HT1080 (cell line): Measurements from ENCODE around the gene ACVR2B. TPM values are rescaled to one million over a fixed set of nuclear protein-coding genes. Genes with fewer than 3 reads are reported as not detected.

Experiments used
- DNase-seq: peaks from one replicate; pipeline ENCODE4 v3.0.0-alpha.2; 2015; ENCODE audit warnings: low read depth
- total RNA-seq: library from RNA; depleted of rRNA; stranded (reverse); fragments of >200 nt; shearing (Covaris generic); gene quantifications from 2 replicates; pipeline ENCODE4 v1.2.3, GENCODE V29; 2014

ACVR2B gene
- total RNA-seq, 1 experiment from 2014 or later: 5.9 TPM

DNA sequence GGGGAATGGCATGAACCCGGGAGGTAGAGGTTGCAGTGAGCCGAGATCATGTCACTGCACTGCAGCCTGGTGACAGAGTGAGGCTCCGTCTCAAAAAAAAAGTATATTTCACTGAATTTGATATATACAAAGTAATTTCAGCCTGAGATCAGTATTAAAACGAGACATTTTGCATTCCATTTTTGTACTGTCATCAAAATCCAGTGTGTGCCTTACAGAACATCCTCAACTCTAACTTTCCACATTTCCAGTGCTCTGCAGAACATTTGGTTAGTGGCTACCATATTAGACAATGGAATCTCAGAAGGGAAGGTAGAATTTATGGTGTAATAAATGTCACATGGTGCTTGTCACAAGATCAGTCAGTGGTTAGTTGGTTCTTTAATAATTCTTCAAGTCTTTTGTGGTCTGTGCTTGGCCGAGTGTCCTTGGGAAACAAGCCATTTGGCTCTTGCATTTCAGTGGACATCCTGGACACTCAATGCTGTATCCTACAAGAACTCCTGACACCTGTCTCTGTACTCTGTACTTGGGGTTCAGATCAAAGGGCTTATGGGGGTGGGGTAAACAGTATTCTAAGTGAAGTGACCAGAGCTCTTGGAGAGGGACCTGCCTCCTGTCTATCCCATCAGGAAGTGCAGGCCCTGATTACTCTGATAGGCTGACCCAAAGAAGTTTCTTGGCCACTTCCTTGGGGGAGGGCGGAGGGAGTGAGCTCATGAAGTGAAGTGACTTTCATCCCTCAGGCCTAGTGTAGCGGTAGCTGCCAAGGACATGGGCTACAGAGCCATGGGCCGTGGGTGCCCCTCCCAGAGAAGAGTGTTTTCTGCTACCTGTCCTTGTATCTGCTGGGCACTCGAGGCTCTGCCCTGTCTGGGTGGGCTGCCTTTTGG, 3.7 kb downstream of the ACVR2B start:
- no peak for DNase-seq

DNA sequence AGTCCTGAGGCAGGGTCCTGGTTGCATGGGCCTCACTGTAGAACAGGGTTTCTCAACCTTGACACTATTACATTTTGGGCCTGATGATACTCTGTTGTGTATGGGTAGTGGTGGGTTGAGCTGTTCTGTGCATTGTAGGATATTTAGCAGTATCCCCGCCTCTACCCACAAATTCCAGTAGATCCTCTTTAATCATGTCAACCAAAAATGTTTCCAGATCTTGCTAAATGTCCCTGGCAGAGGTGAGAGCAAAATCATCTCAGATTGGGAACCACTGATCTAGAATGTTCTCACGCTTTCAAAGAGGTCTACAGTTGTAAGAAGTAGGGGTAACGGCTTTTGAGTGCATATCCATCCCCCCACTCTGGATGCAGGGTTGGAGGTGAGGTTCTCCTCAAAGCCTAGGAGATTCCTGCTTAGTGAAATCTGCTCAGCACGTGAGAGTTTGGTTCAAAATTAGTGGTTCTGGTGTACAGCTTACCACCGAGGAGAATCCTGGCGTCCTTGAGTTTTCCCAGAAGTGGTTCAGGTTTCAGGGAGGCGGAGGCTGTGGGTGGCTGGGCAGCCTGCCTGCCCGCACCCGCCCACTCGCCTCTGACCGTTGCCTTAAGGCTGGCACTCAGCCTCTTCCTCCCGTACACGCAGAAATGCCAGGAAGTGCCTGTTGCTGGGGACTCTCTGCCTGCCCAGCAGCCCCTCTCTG, 5.3 kb downstream of the ACVR2B start:
- DNase-seq: peak; percentile 52

- no peak for DNase-seq
These were observed 5.9 kb downstream of the ACVR2B start for GRCh38 chr3:38459499-38460048.

- DNase-seq: no peak
These were observed 6.9 kb downstream of the ACVR2B start for GRCh38 chr3:38460377-38461270.

GRCh38 chr3:38465588-38466154, 12.0 kb downstream of the ACVR2B start:
- no peak for DNase-seq

DNA sequence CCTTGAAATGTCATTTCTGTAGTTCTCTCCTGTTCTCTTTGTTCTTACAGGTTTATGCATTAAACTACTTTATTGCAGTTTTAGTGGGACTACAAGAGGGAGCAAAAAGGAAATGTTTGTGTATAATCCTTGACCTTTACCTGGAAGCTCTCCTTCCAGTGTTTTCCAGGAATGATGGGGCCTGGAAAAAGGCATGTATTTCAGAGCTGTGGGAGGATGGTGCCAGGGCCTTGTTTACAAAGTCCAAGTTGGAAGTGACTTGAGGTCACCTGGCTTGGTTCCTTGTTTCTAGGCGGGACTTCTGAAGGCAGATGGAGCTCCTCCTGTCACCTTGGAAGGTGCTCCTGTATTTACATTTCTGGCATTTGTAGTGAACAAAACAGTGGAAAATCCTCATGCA, 15.1 kb downstream of the ACVR2B start:
- DNase-seq: no peak

GRCh38 chr3:38469852-38470251, 16.2 kb downstream of the ACVR2B start:
- no peak for DNase-seq

DNA sequence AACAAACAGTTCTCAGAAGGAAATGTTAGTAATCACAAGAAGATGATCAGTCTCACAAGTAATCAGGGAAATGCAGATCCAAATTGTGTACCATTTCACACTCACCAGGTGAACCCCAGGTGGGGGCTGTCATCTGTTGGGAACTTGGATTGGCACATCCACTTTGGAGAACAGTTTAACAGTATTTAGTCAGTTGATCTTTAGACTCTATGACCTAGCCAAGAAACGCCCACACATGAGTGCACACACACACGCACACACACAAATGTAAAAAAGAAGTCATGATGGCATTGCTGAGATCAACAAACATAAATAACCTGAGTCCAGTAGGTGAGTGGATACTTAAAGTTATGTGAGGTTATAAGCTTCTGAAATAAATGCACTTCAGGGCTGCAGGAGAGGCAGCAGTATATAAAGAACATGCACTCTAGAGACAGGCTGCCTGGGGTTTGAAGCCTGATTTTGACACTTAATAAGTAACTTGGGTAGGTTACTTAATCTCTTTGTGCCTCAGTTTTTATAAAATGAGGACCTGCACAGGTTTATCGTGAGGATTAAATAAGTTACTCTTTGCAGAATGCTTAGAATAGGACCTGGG, 17.7 kb downstream of the ACVR2B start:
- DNase-seq: no peak

- no peak for DNase-seq
These were observed 18.7 kb downstream of the ACVR2B start for GRCh38 chr3:38472342-38472741.

- DNase-seq: no peak
These were observed 19.5 kb downstream of the ACVR2B start for GRCh38 chr3:38473229-38473628.

DNA sequence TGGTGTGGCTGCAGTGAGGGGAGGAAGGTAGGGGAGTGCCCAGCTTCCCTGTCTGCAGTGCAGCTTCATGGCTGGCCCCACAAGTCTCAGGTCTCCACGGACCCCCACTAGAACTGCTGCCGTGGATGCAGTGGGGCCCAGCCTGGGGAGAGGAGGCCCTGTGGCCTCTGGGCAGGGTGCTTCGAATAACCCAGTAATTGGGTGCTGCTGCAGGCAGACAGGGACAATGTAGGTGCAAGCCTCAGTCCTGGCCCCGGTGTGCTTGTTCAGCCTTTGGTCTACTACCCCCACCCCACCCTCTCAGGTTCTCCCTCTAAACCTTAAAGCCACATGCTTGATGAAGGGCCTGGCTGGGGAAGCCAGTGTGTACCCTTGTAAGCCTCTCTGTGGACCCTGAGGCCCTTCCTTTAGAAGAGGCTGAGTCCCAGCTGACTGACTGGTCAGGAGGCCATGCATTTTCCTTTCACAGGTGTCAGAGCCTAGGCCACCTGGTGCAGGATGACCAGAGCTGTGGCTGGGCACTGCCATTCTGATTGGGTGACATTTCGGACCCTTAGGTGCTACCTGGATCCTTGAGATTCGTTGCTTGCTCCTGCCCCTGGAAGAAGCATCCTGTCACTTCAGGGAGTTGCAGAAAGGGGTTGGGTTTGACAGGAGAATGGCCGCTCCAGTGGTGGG, 21.4 kb downstream of the ACVR2B start:
- no peak for DNase-seq

DNA sequence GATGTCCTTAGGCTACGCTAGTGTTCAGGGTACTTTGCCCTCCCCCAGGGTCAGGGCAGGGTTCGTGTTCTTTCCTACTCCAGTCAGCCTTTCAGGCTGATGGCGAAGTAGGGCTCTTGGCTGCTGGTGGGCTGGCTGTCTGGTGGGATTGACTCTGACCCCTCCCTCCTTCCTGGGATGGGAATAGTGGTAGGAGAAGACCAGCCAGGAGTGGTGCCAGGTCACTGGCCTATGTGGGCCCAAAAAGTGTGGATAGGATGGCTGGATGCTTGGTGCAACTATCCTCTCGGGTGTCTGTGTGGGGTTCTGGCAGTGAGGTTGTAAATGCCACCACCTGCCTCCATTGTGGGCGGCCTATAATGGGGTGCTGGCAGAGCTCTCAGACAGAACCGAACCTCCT, 22.0 kb downstream of the ACVR2B start:
- DNase-seq: no peak

DNA sequence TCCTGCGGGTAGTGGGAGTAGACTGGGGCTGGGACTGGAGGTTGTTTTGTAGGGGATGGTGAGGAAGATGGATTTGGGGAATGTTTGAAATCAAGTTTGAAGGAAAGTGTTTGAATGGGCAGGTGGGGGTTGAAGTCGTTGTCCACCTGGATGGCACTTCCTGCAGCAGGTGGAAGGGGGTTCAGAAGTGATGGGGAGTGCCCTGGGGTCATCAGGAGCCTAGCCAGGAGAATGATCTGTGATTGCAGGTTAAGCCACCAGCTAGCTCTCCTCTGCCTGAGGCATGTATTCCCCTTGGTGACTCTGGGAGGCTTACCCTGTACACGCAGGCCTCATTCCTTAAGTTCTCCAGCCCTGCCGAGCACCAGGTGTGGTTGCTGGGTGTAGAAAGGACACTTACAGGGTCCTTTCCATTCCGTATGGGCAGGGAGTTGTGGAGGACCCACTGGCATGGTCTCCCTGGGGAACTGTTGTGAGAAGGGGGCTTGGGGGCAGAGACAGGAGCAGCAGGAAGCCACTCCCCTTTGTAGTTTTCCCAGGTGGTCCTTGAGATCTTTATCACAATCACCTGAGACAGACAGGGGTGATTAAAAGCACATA, 22.6 kb downstream of the ACVR2B start:
- no peak for DNase-seq

DNA sequence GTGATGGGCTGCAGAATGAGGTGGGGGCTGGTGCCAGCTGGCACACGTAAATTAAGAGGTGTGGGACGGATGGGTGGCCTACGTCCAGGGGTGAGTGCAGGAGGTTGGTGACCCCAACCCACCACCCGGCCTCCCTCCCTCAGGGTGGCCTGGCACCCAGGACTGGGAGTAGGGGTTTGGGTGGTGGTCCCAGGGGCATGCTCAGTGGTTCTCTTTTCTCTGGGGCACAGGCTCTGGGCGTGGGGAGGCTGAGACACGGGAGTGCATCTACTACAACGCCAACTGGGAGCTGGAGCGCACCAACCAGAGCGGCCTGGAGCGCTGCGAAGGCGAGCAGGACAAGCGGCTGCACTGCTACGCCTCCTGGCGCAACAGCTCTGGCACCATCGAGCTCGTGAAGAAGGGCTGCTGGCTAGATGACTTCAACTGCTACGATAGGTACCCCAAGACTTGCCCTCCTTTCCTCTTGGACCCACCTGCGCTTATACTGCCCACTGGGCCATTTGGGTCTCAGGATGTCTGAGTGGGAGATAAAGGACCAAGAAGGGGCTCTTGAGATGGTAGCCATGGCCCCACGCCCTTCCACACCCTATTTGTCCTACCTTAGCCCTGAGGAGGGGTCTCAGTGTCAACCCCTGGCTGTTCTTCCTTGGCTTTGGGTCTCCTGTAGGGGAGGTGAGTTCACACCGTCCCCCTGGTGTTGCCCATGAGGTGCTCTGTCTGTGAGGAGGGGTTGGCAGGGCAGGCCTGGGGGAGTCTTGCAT, 23.5 kb downstream of the ACVR2B start:
- no peak for DNase-seq

- DNase-seq: no peak
These were observed 24.3 kb downstream of the ACVR2B start for GRCh38 chr3:38477839-38478450.

DNA sequence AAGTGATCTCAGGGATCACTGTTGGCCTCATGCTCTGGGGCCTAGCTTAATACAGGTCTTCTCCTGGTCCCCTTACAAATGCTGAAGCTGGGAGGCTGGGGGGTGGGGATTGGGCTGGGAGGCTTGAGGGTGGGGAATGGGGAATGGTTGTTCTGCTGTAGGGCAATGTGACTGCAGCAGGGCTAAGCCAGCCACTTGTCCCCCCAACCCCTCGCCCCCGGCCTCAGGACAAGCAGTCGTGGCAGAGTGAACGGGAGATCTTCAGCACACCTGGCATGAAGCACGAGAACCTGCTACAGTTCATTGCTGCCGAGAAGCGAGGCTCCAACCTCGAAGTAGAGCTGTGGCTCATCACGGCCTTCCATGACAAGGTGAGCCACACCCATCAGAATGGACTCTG, 25.2 kb downstream of the ACVR2B start:
- DNase-seq: no peak

GRCh38 chr3:38479431-38480092, 25.9 kb downstream of the ACVR2B start:
- peak; percentile 45 for DNase-seq

DNA sequence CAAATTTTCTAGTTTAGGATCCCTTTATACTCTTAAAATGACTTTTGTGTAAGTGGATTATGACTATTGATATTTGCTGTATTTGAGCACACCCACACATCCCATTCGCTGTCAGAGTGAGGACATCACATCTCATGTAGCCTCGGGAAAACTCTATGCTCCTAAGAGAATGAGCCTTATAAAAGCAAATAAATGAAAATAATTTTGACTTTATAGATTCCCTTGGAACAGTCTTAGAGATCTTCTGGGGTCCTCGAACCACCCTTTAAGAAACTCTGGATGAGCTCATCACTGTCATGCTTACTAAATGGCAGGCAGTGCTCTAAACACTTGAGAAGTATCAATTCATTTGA, 26.4 kb downstream of the ACVR2B start:
- no peak for DNase-seq
